Small intestine (tissue), 7 donors: ENCODE measurements around the gene PLEKHN1. TPM values are rescaled to one million over a fixed set of nuclear protein-coding genes. Genes with fewer than 3 reads are reported as not detected.

ENCODE experiments used
- DNase-seq, 2 donors: peaks; one replicate each; pipeline versions ENCODE4 v3.0.0 to v3.0.0-alpha.2; 2013
- FAIRE-seq: peaks from 2 replicates; lab custom pipeline; 2012; peaks lifted over from hg19 to GRCh38; lab: Jason Lieb, UNC
- H3K27ac ChIP-seq, 3 donors: one replicate each; pipeline ENCODE4 v1.5.1; 2013; ENCODE audit warnings: low read length in 2 of 3, mild to moderate bottlenecking in 2 of 3, control low read depth in 1 of 3, inconsistent platforms in 1 of 3, low read depth in 1 of 3, moderate library complexity in 1 of 3
- H3K27me3 ChIP-seq, 3 donors: one replicate each; pipeline ENCODE4 v1.6.1; 2013; ENCODE audit warnings: low read length in 3 of 3, inconsistent platforms in 1 of 3; ENCODE audit not compliant: control insufficient read depth in 3 of 3, insufficient read depth in 3 of 3
- H3K36me3 ChIP-seq, 3 donors: one replicate each; pipeline ENCODE4 v1.6.1; 2013; ENCODE audit warnings: low read length in 3 of 3, inconsistent platforms in 1 of 3, low read depth in 1 of 3, mild to moderate bottlenecking in 1 of 3, moderate library complexity in 1 of 3; ENCODE audit not compliant: control insufficient read depth in 3 of 3, insufficient read depth in 2 of 3
- H3K4me1 ChIP-seq, 3 donors: one replicate each; pipeline ENCODE4 v1.6.1; 2013; ENCODE audit warnings: low read length in 2 of 3, inconsistent platforms in 1 of 3, low read depth in 1 of 3, mild to moderate bottlenecking in 1 of 3, moderate library complexity in 1 of 3; ENCODE audit not compliant: control insufficient read depth in 3 of 3, insufficient read depth in 2 of 3
- H3K4me3 ChIP-seq, 3 donors: one replicate each; pipeline ENCODE4 v1.5.1; 2013; ENCODE audit warnings: low read length in 3 of 3, control low read depth in 1 of 3, inconsistent platforms in 1 of 3, low read depth in 1 of 3, mild to moderate bottlenecking in 1 of 3, moderate library complexity in 1 of 3
- H3K9me3 ChIP-seq, 2 donors: one replicate each; pipeline ENCODE4 v1.6.1; 2013; ENCODE audit warnings: low read depth in 1 of 2, low read length in 1 of 2; ENCODE audit not compliant: control insufficient read depth in 2 of 2, insufficient read depth in 1 of 2
- WGBS, 3 donors: extraction: QIAGEN DNeasy Blood & Tissue Kit; methylation state at CpG; one replicate each; pipeline ENCODE4 v1.1.7; 2013; 5-methylcytosine and 5-hydroxymethylcytosine counted together
- polyA plus RNA-seq, 4 donors: library from polyadenylated mRNA; stranded (reverse) in 3 of 4; unstranded in 1 of 4; fragments of 200-250 nt in 3 of 4; fragments of 120-200 nt in 1 of 4; gene quantifications; one replicate each; pipeline versions ENCODE4 v1.2.1 to v1.2.3, GENCODE V29; 2013
- donor health status: healthy with polysubstance abuse.
- donor health status: control.
- donor health status: control.
- donor health status: Bipolar disorder and iron deficiency.
- donor health status: healthy.

Gene PLEKHN1
- polyA plus RNA-seq, 4 donors: 0.64 to 0.89 (median 0.76) TPM

DNA sequence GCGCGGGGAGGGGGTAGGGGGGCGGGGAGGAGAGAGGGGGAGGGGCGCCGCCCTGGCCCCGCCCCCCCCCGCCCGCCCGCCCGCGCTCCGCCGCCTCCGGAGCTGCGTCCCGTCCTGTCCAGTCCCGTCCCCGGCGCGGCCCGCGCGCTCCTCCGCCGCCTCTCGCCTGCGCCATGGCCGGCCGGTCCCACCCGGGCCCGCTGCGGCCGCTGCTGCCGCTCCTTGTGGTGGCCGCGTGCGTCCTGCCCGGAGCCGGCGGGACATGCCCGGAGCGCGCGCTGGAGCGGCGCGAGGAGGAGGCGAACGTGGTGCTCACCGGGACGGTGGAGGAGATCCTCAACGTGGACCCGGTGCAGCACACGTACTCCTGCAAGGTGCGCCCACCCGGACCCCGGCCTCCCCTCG, 53.7 kb downstream of the PLEKHN1 start, which contains the start of gene AGRN:
Gene AGRN, plus strand, starts transcription at position 121 of the 405 bp plus-strand sequence. Its CDS starts 53 bp downstream, at position 174.
- DNase-seq (peak; percentile 25 to 77), FAIRE-seq (no peak)
- WGBS, 3 donors: 0% methylated on average over 11 to 55 of the region's 58 CpGs

DNA sequence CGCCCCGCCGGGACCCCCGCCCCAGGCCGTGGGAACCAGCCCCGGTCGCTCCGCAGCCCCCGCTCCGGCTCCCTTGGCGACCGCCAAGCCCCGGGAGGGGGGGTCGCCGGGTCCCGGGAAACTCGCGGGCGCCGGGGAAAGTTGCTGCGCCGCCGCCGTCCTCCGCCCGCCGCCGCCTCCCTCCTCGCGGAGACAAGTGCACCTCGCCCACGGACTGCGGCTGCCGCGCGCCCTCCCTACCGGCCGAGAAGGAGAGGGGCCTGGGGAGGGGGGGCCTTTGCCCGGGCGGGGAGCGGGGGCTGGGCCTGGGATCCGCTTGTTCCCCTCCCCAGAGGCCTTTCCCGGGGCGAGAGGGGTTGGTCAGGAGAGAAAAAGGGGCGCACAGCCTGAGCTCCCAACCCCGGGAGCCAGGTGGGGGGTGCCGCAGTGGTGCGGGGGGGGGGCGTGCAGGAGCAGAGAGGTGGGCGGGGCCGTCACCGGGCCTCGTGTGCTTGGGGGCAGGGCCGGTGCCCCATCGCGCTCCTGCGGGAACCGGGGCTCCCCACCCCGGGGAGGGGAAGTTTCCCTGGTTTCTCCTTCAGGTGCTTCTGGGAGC, 54.2 kb downstream of the PLEKHN1 start:
- Histone ChIP-seq H3K27ac (peak overlapping the region; percentile 62 to 75 (median 64)), H3K4me3 (peak overlapping the region; percentile 53 to 90 (median 57)), H3K36me3 (peaks cover 0 to 38% (median 0%) of the 10 kb centered on the region in 3 donors), H3K27me3 (no peaks in the 10 kb centered on the region), H3K4me1 (peaks cover 0 to 49% (median 4%) of the 10 kb centered on the region in 3 donors), H3K9me3 (no peaks in the 10 kb centered on the region)
- DNase-seq (peak in 1 of 2 donors; percentile 61), FAIRE-seq (no peak)
- WGBS, 3 donors: 0 to 1% (median 1%) methylated on average over 18 to 59 of the region's 59 CpGs

More for the DNA sequence above, 53.7 kb downstream of the PLEKHN1 start, which contains the start of gene AGRN:
- Histone ChIP-seq H3K27ac (peak within 1 kb of the TSS; percentile 64 to 75 (median 74)), H3K4me1 (peaks cover 0 to 46% (median 4%) of the 10 kb centered on the region in 3 donors), H3K27me3 (no peaks in the 10 kb centered on the region), H3K4me3 (peak within 1 kb of the TSS; percentile 57 to 90 (median 67)), H3K9me3 (no peaks in the 10 kb centered on the region), H3K36me3 (peaks cover 0 to 34% (median 0%) of the 10 kb centered on the region in 3 donors)

DNA sequence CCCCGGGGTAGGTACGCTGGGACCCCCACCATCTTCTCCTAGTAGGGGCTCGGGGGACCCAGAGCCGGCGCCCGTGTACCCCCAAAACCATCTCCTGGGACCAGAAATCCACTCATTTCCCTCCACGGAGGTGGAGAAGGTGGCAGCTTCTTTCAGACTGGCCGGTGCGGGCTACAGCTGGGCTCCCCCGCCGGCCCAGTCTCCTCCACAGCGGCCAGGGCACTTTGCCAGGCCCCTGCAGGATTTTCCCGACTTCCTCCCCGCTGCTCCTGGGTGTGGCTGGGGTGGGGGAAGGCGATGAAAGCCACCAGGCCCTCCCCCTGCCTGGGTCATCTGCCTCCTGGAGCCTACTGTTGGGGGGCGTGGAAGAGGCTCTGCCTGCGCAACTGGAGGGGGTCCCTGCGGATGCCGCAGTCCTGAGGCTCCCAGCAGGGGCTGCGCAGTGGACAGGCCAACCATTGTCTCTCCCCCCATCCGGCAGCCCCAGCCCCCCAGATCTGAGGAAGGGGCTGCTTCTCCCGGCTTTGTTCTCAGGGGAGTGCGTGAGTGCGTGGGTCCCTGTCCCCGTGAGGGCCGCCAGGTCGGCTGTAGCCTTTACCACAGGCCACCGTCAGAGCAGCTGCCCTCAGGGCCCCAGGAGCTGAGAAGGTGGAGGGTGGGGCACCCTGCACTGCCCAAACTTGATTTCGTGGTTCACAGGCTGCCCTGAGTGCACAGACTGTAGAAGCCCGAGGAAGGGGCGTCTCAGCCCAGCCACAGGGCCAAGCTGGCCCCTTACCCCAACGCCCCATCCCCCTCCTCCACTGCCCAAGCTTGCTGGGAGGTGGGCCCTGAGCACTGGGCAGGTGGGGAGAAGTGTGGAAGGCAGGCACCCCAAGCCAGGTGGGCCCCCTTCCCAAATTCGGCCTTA, 55.0 kb downstream of the PLEKHN1 start:
- FAIRE-seq: no peak
- H3K4me3 ChIP-seq: peak overlapping the region; percentile 53 to 90 (median 57)

DNA sequence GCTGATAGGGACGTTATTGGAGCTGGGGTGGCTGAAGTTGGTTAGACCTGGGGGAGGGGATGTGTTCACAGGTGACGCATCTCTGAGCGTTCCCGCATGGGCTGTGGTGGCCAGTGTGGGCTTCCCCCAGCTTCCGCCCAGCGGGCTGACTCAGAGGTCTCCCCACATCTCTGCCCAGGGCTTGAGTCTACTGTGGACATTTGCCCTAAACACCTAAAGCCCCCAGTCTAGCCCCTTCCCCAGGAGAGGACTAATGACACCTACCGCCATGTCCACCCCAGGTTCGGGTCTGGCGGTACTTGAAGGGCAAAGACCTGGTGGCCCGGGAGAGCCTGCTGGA, 55.6 kb downstream of the PLEKHN1 start:
- DNase-seq: no peak
- no peak overlapping the region for H3K27ac ChIP-seq
- no peak for FAIRE-seq

More for the DNA sequence above, 55.0 kb downstream of the PLEKHN1 start:
- peak; percentile 54 to 78 for DNase-seq
- 14 to 26% (median 26%) methylated on average over 25 to 33 of the region's 33 CpGs for WGBS, 3 donors
- Histone ChIP-seq H3K27me3 (no peaks in the 10 kb centered on the region), H3K9me3 (no peaks in the 10 kb centered on the region), H3K36me3 (peaks cover 0 to 46% (median 0%) of the 10 kb centered on the region in 3 donors), H3K4me1 (peaks cover 0 to 49% (median 4%) of the 10 kb centered on the region in 3 donors), H3K27ac (peak overlapping the region in 1 of 3 donors; percentile 64)

DNA sequence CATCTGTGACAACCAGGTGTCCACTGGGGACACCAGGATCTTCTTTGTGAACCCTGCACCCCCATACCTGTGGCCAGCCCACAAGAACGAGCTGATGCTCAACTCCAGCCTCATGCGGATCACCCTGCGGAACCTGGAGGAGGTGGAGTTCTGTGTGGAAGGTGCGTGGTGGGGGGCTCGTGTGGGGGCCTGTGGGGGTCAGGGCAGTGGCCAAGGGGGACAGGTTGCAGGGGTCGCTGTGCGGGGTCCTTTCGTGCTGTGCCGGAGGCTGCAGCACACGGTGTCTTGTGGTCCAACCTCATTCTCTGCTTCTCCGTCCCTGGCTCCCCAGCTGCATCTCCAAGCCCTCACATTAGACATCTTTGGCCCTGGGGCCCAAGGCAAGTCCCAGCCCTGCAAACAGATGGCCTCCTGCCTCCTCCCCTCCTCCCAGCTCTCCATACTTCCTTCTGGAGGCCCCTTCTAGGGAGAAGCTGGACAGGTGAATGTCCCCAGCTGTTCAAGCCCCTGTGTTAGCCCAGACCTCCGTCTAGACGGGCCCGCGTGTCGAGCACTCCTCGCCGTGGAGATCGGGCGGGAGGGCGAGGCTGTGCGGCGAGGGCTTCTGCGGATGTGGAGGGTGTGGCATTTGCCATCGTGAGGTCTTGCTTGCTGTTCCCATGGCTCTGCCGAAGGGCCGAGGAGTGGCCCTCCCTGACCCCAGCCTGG, 56.2 kb downstream of the PLEKHN1 start:
- no peak for DNase-seq
- H3K27me3 ChIP-seq: no peaks in the 10 kb centered on the region
- no peak overlapping the region for H3K27ac ChIP-seq
- peaks cover 0 to 58% (median 0%) of the 10 kb centered on the region in 3 donors for H3K36me3 ChIP-seq
- H3K4me3 ChIP-seq: no peak overlapping the region
- H3K9me3 ChIP-seq: no peaks in the 10 kb centered on the region
- WGBS, 3 donors: 77 to 86% (median 84%) methylated on average over 26 to 27 of the region's 27 CpGs
- H3K4me1 ChIP-seq: peaks cover 0 to 54% (median 4%) of the 10 kb centered on the region in 3 donors
- FAIRE-seq: no peak

More for the DNA sequence above, 55.6 kb downstream of the PLEKHN1 start:
- Histone ChIP-seq H3K9me3 (no peaks in the 10 kb centered on the region), H3K4me3 (peak overlapping the region in 1 of 3 donors; percentile 57), H3K27me3 (no peaks in the 10 kb centered on the region), H3K4me1 (peaks cover 0 to 52% (median 4%) of the 10 kb centered on the region in 3 donors), H3K36me3 (peaks cover 0 to 52% (median 0%) of the 10 kb centered on the region in 3 donors)
- WGBS, 3 donors: 79 to 86% (median 82%) methylated on average over 10 of the region's 10 CpGs

DNA sequence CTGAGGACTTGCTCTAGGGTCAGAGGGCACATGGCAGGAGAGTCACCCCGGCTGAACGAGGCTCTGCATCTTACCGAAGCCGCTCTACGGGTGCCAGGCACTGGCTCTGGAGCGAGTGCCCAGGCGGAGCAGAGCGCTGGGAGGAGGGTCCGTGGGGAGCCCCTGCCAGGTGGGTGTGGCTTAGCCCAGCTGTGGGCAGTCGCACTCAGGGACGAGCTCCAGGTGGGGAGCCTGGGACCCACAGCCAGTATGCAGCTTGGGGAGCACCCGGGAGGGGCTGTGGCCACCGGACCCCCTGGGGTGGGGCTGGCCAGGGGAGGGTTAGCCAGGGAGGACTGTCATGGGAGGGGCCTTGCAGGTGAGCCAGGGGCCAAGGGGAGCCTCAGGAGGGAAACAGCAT, 57.4 kb downstream of the PLEKHN1 start:
- H3K4me3 ChIP-seq: no peak overlapping the region
- DNase-seq (no peak), FAIRE-seq (no peak)
- H3K4me1 ChIP-seq: peaks cover 0 to 52% (median 4%) of the 10 kb centered on the region in 3 donors
- H3K27ac ChIP-seq: no peak overlapping the region
- no peaks in the 10 kb centered on the region for H3K9me3 ChIP-seq
- H3K36me3 ChIP-seq: peaks cover 0 to 67% (median 0%) of the 10 kb centered on the region in 3 donors
- H3K27me3 ChIP-seq: no peaks in the 10 kb centered on the region
- WGBS, 3 donors: 47 to 71% (median 68%) methylated on average over 11 to 13 of the region's 13 CpGs

DNA sequence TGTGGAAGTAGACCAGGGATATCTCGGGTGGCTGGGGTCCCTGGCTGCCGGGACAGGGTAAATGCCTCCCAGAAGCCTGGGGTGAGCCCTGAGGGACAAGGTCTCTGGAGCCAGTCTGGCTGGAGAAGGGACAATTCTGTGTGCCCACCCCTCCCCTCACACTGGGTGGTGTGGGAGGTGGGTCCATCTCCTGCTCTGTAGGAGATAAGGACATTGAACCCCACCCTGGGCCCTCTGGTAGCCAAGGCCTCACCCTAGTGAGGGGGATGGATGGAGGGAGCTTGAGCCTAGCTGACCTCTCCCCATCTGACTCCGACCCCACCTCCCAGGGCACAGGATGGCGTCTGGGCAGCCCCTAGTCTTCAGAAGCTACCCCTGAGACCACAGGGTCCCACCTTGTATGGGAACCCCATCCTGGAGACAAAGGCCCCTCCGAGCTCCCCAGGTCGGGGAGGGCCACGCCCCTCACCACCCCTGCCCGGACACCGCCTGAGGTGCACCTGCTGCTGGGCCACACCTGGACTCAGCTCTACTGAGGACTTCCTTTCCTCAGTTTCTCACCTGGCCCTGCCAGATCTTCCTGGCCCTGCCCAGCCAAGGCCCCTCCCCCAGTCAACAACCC, 58.0 kb downstream of the PLEKHN1 start:
- FAIRE-seq: no peak
- Histone ChIP-seq H3K27ac (no peak overlapping the region), H3K36me3 (peaks cover 0 to 71% (median 0%) of the 10 kb centered on the region in 3 donors), H3K4me1 (peaks cover 0 to 47% (median 4%) of the 10 kb centered on the region in 3 donors), H3K27me3 (no peaks in the 10 kb centered on the region), H3K9me3 (no peaks in the 10 kb centered on the region), H3K4me3 (no peak overlapping the region)
- WGBS, 3 donors: 61 to 81% (median 61%) methylated on average over 8 to 9 of the region's 9 CpGs
- DNase-seq: no peak
